ENCODE data around the gene RABEP2.
A peak's percentile ranks its signal among the peaks of the same experiment; 100 is the strongest.
"Not testable (repeated sequence)": the region's sequence is repeated elsewhere in the genome, so short reads cannot be mapped to it uniquely, and the experiment has no call there.

The RABEP2 gene

DNA sequence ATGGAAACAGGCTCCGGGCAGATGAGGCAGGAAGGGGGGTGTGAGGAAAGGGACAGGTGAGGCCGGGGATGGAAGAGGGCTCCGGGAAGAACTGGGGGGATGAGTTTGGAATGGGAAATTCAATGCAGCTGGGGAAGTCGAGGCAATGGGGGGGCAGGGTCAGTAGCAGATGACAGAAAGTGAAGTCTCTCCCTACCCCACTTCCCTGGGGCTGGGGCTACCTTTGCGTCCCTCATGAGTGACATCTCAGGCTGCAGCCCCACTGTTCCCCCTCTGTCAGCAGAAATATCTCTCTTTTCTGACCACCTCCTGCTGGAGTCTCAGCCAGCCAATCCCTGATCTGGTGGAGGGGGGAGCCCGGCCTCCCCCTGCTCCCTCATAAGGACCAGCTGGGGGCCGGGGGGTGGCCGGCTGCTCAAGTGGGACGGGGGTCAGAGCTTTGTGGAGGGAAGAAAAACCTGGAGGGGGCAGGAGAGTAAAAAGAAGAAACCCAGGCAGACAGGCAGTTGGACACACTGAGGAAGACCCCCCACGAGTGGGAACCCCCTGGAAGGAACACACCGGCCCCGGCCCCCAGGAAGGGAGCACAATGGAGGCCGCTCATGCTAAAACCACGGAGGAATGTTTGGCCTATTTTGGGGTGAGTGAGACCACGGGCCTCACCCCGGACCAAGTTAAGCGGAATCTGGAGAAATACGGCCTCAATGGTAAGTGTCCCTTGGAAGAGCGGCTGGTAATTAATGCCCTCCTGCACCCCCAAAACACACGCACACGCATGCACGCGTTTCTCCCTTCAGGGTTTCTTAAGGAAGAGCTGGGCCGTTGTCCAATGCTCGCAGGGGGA lies 46.7 kb downstream of the RABEP2 start, which contains the start of gene ATP2A1:
TSS of gene ATP2A1 (plus strand) at position 406 of the 844 bp plus-strand sequence. CDS start at position 590, 184 bp downstream.
- DNase-seq = no peak

DNA sequence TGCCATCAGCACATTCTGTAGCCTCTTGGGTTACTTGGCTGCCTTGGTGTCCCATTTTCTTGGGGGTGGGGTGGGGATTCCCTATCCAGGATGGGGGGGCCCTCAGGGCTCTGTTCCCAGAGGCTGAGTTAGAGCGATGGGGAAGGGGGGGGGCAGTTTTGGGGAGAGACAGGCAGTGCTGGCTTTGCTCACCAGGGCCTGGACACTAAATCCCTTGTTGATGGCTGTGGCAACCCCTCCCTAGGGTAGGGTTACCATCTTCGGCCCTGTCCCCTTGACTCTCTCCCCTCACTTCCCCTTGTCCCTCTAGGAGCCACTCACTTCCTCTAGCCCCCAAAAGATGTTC lies 47.4 kb downstream of the RABEP2 start:
- DNase-seq = no peak

DNA sequence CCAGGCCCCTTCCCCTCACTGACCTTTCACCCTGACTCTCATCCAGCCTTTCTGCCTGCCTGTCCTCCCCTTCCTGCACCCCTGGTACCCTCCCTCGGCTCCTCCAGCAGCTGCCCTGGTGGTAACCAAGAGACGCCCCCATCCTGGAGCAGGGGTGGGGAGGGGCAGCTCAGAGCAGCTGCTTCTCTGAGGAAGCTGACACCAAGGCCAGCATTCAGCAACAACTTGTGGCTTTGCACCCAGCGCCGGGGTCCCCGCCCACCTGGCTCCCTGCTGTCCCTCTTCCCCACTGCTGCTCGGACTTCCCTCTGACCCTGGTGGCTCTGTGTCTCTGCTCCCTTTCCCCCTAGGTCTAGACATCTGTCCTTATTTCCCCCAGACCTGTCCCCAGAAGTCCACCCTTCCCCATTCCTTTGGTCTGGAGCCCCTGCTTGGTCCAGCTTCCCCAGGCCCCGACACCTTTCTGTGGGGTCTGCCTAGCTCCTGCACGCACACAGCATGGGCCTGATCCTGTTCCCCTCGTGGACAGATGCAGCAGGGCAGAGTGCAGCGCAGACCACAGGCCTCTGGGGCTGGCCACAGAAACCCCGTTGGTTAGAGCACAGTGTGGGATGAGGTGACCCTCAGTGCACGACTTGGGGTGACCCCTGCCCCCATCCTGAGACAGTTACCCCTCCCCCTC lies 47.9 kb downstream of the RABEP2 start:
- no peak for DNase-seq

DNA sequence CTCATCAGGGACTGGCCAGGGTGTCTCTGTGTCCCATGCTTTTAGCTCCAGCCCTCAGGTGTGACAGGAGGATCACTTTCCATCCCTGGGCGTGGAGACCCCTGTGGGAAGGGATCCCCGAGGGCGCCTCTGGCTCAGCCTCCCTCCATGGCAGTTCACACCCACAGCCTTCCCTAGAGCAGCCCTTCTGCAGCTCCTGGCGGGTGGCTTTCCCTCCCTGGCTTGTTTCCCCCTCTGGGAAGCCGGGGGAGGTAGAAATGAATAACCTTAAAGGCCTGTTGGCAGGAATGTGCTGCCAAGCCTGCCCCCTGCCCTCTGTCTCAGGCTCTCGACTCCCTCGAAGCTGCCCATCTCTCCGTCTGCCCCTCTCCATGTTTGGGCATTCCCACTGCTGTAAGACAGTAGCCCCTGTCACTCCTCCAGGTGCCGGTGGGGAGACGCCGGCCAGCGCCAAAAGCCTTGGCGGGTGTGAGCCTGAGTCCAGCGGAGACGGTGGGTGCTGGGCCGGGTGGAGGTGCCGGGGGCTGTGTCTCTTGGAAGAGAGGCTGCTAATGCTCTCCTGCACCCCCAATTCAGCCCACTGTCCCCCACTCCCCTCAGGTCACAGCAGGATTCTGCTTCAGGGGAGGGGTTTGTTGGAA lies 48.9 kb downstream of the RABEP2 start:
- DNase-seq = no peak

DNA sequence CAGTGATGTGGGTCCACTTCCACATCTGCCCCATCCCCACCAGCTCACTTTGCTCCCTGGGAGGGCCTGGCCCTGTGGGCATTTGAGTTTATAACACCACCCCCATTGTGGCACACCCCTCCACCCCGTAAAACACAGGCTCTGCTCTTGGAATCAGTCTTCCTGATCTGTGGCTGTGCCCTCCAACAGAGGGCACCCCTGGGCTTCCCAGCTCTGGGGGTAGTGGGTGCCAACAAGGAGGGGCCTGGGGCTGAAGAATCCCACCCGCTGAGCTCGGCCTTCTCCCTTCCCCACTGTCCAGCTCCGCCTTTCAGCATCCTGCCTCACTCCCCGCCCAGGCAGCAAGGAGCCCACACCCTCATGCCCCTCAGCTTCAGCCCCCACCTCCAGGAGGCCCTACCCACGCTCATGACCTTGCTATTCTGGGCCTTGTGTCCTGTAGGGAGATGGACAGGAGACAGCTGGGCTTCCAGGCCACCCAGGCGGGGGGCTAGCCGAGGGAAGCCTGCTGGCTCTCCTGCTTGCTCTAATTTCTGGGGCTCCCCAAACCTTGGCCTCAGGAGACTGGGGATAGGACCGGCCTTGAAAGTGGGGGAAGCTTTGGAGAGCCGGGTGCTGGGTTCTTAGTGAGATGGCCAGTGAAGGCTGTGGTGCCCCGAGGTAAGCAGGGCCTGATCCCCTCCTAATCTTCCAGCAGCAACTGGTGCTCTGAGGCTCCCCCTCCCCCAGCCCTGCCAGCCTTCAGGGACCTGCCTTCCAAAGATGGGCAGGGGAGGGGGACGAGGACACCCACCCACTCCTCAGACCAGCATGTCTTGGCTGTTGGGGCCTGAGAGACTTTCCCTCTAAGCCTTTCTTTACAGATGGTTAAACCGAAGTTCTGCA lies 49.7 kb downstream of the RABEP2 start:
- DNase-seq = no peak

DNA sequence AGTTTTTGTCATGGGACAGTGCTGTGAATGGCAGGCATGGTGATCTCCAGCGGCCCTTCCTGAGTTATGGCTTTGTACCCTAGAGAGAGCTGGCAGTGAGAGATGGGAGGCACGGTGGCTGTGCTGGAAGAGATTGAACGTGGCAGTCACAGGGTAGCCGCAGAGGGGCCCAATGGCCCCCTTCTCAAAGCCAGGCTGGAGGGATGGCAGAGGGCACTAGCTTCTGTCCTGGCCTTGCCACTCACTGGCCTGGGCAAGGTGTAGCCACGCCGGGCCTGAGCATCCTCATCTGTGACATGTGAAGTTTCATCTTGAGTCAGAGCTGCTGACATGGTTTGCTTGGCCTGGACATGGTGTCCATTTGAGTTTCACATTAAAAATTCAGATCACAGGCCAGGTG lies 50.6 kb downstream of the RABEP2 start:
- DNase-seq = no peak

DNA sequence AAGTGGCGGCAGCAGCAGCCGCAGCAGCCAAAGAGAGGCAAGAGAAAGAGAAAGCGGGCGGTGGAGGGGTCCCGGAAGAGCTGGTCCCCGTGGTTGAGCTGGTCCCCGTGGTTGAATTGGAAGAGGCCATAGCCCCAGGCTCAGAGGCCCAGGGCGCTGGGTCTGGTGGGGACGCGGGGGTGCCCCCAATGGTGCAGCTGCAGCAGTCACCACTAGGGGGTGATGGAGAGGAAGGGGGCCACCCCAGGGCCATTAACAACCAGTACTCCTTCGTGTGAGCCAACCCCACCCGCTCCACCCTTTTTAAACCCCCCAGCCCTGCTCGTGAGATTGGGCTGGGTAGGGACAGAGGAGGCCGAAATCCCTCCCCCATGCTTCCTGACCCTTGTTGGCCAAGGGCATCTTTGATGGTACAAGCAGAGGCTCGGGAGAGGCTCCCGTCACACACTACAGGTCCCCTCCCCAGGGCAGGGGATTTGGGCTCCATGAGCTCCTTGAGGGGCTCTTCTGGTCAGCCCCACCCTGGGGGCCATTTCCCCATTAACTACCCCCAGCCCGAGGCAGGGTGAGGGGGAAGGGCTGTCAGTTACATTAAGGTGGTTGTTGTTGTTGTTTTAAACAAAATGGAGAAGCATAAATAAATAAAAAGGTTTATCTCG lies 51.4 kb downstream of the RABEP2 start:
- DNase-seq = peak; percentile 54

DNA sequence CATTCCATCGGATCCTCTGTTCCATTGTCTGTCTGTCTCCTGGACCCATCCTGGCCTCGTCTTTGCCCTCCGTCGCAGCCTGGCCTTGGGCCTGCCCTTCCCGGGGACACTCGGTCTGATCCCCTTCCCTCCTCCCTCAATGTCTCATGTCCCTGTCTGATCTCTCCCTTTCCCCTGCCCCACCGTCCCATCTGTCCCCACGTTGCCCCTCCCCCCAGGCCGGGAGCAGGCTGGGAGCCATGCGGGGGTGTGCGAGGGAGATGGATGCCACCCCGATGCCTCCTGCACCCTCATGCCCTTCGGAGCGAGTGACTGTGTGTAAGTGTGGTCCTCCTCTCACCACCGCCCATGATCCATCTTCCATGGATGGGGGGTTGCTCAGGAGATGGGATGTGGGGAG lies 52.1 kb downstream of the RABEP2 start:
- no peak for DNase-seq

DNA sequence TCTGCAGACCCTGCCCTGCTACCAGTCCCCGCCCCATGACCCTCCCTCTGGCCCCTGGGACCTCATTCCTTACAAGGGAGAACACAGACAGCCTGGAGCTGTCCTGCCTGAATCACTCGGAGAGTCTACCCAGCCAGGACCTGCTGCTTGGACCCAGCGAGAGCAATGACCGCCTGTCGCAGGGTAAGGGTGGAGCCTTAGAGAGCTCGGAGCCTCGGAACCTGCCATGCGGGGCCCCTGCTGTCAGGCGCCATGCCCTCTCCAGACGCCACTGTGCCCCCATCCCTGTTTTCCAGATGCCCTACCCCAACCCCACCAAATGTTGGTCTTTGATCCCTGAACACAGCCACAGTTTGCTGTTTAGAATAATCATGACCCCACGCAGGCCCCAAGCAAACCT lies 55.8 kb downstream of the RABEP2 start:
- no peak for DNase-seq

DNA sequence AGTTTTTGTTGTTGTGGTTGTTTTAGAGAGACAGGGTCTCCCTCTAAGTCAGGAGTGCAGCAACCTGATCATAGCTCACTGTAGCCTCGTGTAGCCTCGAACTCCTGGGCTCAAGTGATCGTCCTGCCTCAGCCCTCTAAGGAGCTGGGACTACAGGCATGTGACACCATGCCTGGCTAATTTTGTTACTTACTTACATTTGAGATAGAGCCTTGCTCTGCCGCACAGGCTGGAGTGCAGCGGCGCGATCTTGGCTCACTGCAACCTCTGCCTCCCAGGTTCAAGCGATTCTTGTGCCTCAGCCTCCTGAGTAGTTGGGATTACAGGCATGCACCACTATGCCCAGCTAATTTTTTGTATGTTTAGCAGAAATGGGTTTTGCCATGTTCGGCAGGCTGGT lies 57.4 kb downstream of the RABEP2 start:
- DNase-seq = not testable (repeated sequence)

DNA sequence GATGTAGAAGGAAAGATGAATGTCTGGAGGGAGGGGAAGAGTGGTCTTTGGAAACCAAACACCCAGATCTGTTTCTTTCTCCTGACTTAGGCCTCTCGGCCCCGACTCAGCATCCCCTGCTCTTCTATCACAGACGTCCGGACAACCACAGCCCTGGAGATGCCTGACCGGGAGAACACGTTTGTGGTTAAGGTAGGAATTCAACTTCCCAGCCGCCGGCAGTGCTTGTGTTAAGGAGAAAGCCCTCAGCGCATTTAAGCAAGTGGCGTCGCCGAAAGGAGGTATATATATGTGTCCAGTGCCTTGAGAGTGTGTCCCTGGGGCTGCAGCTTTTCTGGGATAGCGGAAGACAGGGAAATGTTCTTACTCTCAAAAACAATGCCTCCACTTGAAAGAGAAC lies 57.8 kb downstream of the RABEP2 start:
- DNase-seq = no peak

DNA sequence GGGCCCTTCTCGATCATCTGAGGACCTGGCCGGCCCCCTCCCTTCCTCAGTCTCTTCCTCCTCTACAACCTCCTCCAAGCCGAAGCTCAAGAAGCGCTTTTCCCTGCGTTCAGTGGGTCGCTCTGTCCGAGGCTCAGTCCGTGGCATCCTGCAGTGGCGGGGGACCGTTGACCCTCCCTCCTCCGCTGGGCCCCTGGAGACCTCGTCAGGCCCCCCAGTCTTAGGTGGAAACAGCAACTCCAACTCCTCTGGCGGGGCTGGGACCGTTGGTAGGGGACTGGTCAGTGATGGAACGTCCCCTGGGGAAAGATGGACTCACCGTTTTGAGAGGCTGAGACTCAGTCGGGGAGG lies 58.6 kb downstream of the RABEP2 start:
- DNase-seq = no peak

DNA sequence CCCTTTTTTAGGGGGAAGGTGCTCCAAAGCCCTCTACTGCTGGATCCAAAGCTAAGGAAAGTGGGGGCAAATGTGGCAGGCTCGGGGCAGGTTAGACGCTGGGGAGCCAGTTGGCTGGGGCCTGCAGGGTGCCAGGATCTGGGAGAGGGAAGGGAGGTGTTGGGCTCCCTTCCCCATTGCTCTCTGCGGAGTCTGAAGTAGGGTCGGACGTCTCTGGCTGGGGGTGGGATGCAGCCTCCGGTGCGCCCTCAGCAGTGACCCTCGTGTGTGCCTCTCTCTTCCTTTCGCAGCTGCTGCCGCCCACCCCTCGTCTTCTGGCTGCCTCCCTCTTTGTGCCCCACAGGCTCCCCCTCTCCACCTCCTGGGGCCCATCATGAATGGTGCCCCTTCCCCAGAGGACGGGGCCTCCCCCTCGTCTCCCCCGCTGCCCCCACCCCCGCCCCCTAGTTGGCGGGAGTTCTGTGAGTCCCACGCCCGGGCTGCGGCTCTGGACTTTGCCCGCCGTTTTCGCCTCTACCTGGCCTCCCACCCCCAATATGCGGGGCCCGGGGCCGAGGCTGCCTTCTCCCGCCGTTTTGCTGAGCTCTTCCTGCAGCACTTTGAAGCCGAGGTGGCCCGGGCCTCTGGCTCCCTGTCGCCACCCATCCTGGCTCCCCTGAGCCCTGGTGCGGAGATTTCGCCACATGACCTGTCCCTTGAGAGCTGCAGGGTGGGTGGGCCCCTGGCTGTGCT lies 59.1 kb downstream of the RABEP2 start:
- DNase-seq = no peak

DNA sequence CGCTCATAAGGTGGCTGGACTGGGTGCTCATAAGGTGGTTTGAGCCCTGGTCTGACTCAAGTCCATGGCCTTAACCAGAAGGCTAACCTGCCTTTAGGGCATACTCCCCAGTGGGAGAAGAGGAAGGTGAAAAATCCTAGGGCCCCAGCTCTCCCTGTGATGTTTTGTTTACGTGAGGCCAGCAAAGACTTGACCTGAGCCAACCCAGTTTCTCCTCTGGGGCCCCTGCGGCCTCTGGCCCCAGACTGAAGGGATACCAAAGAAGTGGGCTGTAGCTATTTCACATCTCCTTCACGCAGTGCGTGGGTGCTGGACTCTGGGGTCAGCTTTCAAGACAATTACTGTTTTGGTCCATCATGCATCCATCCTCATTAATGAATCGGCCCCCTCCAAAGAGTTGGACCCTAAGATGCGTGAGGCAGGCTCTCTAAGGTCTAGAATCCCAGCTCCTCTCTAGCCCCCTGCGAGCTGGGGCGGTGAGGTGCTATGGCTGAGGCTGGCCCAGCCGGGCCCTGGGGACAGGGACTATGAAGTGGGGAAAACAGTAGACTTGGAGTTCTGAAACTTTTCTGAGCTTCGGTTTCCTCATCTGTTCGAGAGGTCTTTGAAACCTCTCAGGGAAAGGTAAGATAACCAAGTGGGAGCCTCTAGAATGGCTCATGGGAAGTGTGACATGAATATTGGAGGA lies 59.9 kb downstream of the RABEP2 start:
- DNase-seq = no peak

DNA sequence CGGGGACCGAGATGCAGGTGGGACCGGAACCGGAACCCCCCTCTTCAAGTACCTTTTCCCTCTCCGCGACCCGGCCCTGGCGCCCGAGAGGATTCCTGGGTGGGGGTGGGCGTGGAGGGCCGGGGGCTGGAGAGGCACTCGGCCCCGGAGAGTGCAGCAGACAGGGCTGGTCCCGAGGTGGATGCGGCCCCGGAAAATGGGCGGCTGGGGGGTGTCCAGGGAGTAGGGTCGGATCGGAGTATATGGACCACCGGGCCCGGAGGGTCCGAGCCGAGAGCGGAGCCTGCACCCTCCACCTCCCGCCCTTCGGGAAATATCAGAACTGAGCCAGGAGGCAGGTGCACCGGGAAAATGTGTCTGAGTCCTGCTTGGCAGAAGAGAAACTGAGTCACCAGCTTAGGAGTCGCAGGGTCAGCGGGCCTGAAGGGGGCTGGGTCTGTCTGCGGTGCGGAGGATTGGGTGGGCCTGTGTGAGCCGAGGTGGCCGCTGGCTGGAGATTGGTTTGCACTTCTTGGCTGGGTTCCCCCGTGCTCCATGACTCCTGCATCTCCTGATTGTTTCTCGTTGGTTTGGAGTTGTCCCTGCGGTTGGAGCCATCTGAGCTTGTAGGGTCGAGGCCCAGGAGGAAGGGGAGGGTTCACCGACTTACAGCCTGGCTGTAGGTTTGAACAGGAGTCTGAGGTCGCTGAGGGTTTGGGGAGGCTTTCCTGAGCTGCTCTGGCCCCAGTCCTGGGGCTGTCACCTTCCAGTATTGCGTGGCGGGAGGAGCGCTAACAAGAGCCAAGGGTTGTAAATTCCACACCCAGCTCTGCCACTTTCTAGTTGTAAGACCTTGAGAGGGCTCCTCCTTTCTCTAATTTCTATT lies 60.9 kb downstream of the RABEP2 start:
- DNase-seq = no peak

DNA sequence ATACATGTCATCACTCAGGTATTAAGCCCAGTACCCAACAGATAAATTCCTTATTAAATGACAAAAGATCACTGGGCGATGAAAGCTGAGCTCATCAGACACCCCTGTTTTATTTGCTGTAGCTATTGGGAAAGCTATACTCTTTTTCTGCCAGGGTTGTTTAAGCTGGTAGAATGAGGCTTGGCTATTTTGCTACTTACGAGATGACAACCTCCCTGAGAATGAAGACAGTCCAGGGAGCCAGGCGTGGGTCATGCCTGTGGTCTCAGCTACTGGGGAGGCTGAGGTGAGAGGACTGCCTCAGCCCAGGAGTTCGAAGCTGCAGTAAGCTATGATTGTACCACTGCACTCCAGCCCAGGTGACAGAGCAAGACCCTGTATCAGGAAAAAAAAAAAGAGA lies 65.7 kb downstream of the RABEP2 start:
- DNase-seq = no peak

DNA sequence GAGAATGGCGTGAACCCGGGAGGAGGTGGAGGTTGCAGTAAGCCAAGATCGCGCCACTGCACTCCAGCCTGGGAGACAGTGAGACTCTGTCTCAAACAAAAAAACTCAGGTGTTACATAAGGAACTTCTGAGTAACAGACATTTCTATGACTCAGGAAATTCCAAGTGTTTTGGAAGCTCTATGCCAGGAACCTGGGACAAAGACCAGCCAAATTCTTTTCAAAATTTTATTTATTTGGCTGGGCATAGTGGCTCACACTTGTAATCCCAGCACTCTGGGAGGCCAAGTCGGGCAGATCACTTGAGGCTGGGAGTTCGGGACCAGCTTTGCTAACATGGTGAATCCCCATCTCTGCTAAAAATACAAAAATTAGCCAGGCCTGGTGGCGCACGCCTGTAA lies 66.6 kb downstream of the RABEP2 start:
- no peak for DNase-seq
